ENCODE data around the gene TFIP11. TPM values are rescaled to one million over a fixed set of nuclear protein-coding genes. Genes with fewer than 3 reads are reported as not detected.
A peak's percentile ranks its signal among the peaks of the same experiment; 100 is the strongest.

The TFIP11 gene
- total RNA-seq, 1 donor from 2014 or later: 39.0 TPM

GRCh38 chr22:26483439-26484359, 28.6 kb downstream of the TFIP11 start, which contains the start of the genes HPS4 and SRRD:
Gene HPS4 (minus strand): TSS chr22:26483783. CDS start chr22:26481762, 2,021 bp downstream.
Gene SRRD (plus strand): TSS chr22:26483877. CDS start chr22:26483891, 14 bp downstream.
- H3K27me3 Mint-ChIP-seq (ENCODE audit: unreplicated experiment): no peaks in the 10 kb centered on the region
- no peaks in the 10 kb centered on the region for H3K9me3 Mint-ChIP-seq (ENCODE audit: unreplicated experiment)
- peak within 1 kb of the TSS; percentile 96 for H3K27ac Mint-ChIP-seq (ENCODE audit: unreplicated experiment)
- TF ChIP-seq CTCF (IDR thresholded peaks at IDR 0.05): no peak
- peaks cover 5% of the 10 kb centered on the region for H3K36me3 Mint-ChIP-seq (ENCODE audit: unreplicated experiment)
- peaks cover 51% of the 10 kb centered on the region for H3K4me1 Mint-ChIP-seq (ENCODE audit: unreplicated experiment)
- H3K4me3 Mint-ChIP-seq (ENCODE audit: unreplicated experiment): peak within 1 kb of the TSS; percentile 82
- DNase-seq (ENCODE audit: extremely low spot score, unreplicated experiment): peak; percentile 95

- H3K27me3 Mint-ChIP-seq (ENCODE audit: unreplicated experiment): no peaks in the 10 kb centered on the region
- H3K36me3 Mint-ChIP-seq (ENCODE audit: unreplicated experiment): peaks cover 5% of the 10 kb centered on the region
- DNase-seq (ENCODE audit: extremely low spot score, unreplicated experiment): no peak
- peaks cover 49% of the 10 kb centered on the region for H3K4me1 Mint-ChIP-seq (ENCODE audit: unreplicated experiment)
- H3K9me3 Mint-ChIP-seq (ENCODE audit: unreplicated experiment): no peaks in the 10 kb centered on the region
- peak overlapping the region; percentile 82 for H3K4me3 Mint-ChIP-seq (ENCODE audit: unreplicated experiment)
- no peak for TF ChIP-seq CTCF (IDR thresholded peaks at IDR 0.05)
- peak overlapping the region; percentile 96 for H3K27ac Mint-ChIP-seq (ENCODE audit: unreplicated experiment)
Observed at GRCh38 chr22:26483043-26483438, 29.2 kb downstream of the TFIP11 start.

- H3K4me3 Mint-ChIP-seq (ENCODE audit: unreplicated experiment): peak overlapping the region; percentile 82
- peak overlapping the region; percentile 96 for H3K27ac Mint-ChIP-seq (ENCODE audit: unreplicated experiment)
- TF ChIP-seq CTCF (IDR thresholded peaks at IDR 0.05): no peak
- peaks cover 10% of the 10 kb centered on the region for H3K36me3 Mint-ChIP-seq (ENCODE audit: unreplicated experiment)
- H3K27me3 Mint-ChIP-seq (ENCODE audit: unreplicated experiment): no peaks in the 10 kb centered on the region
- no peaks in the 10 kb centered on the region for H3K9me3 Mint-ChIP-seq (ENCODE audit: unreplicated experiment)
- DNase-seq (ENCODE audit: extremely low spot score, unreplicated experiment): no peak
- H3K4me1 Mint-ChIP-seq (ENCODE audit: unreplicated experiment): peaks cover 58% of the 10 kb centered on the region
Observed at GRCh38 chr22:26482161-26482560, 30.1 kb downstream of the TFIP11 start.

GRCh38 chr22:26481694-26482093, 30.6 kb downstream of the TFIP11 start:
- TF ChIP-seq CTCF (IDR thresholded peaks at IDR 0.05): no peak
- Mint-ChIP-seq H3K4me1 (ENCODE audit: unreplicated experiment) (peaks cover 63% of the 10 kb centered on the region), H3K27ac (ENCODE audit: unreplicated experiment) (no peak overlapping the region), H3K27me3 (ENCODE audit: unreplicated experiment) (no peaks in the 10 kb centered on the region), H3K36me3 (ENCODE audit: unreplicated experiment) (peaks cover 13% of the 10 kb centered on the region), H3K4me3 (ENCODE audit: unreplicated experiment) (no peak overlapping the region), H3K9me3 (ENCODE audit: unreplicated experiment) (no peaks in the 10 kb centered on the region)
- DNase-seq (ENCODE audit: extremely low spot score, unreplicated experiment): no peak

GRCh38 chr22:26481112-26481693, 31.1 kb downstream of the TFIP11 start:
- Mint-ChIP-seq H3K27ac (ENCODE audit: unreplicated experiment) (no peak overlapping the region), H3K36me3 (ENCODE audit: unreplicated experiment) (peaks cover 18% of the 10 kb centered on the region), H3K27me3 (ENCODE audit: unreplicated experiment) (no peaks in the 10 kb centered on the region), H3K9me3 (ENCODE audit: unreplicated experiment) (no peaks in the 10 kb centered on the region), H3K4me3 (ENCODE audit: unreplicated experiment) (no peak overlapping the region), H3K4me1 (ENCODE audit: unreplicated experiment) (peaks cover 67% of the 10 kb centered on the region)
- no peak for TF ChIP-seq CTCF (IDR thresholded peaks at IDR 0.05)
- no peak for DNase-seq (ENCODE audit: extremely low spot score, unreplicated experiment)
